HG03097 (cell line): ENCODE results near the gene EEIG1.
"Not testable (repeated sequence)": the region's sequence is repeated elsewhere in the genome, so short reads cannot be mapped to it uniquely, and the experiment has no call there.

ENCODE experiments used
- ATAC-seq: cut with Tn5 transposase; IDR thresholded peaks from one replicate; pipeline ENCODE4 v1.9.1; 2021; ENCODE audit not compliant: unreplicated experiment, low FRiP score

The EEIG1 gene

GRCh38 chr9:127980706-127981558 lies at the start of gene EEIG1:
Gene EEIG1, minus strand, starts transcription at chr9:127980989. Its CDS starts 852 bp downstream, at chr9:127980137.
- ATAC-seq = peak; percentile 77

- no peak for ATAC-seq
These were observed 46.9 kb upstream of the EEIG1 start for GRCh38 chr9:128027705-128028104.

GRCh38 chr9:128026773-128027541 lies 46.2 kb upstream of the EEIG1 start:
- ATAC-seq = no peak

GRCh38 chr9:128026255-128026772 lies 45.5 kb upstream of the EEIG1 start:
- no peak for ATAC-seq

GRCh38 chr9:128025736-128026135 lies 44.9 kb upstream of the EEIG1 start:
- no peak for ATAC-seq

GRCh38 chr9:128024761-128025308 lies 44.0 kb upstream of the EEIG1 start:
- no peak for ATAC-seq

GRCh38 chr9:128023671-128024070 lies 42.9 kb upstream of the EEIG1 start:
- not testable (repeated sequence) for ATAC-seq

GRCh38 chr9:128022886-128023285 lies 42.1 kb upstream of the EEIG1 start:
- ATAC-seq = no peak

GRCh38 chr9:128021098-128021497 lies 40.3 kb upstream of the EEIG1 start:
- ATAC-seq = no peak

GRCh38 chr9:128020692-128021091 lies 39.9 kb upstream of the EEIG1 start:
- ATAC-seq = no peak

- ATAC-seq = no peak
These were observed 34.9 kb upstream of the EEIG1 start for GRCh38 chr9:128015696-128016095.

GRCh38 chr9:128011071-128011817 lies 30.5 kb upstream of the EEIG1 start:
- ATAC-seq = no peak

GRCh38 chr9:128009639-128010038 lies 28.9 kb upstream of the EEIG1 start:
- ATAC-seq = no peak

- no peak for ATAC-seq
These were observed 27.4 kb upstream of the EEIG1 start for GRCh38 chr9:128008171-128008570.

- no peak for ATAC-seq
These were observed 26.9 kb upstream of the EEIG1 start for GRCh38 chr9:128007566-128008138.

- ATAC-seq = no peak
These were observed 25.7 kb upstream of the EEIG1 start for GRCh38 chr9:128006332-128006996.

GRCh38 chr9:128005923-128006322 lies 25.1 kb upstream of the EEIG1 start:
- ATAC-seq = no peak

GRCh38 chr9:128003966-128004604 lies 23.3 kb upstream of the EEIG1 start:
- no peak for ATAC-seq

GRCh38 chr9:128002959-128003358 lies 22.2 kb upstream of the EEIG1 start:
- ATAC-seq = no peak
